HG03103 (cell line): ENCODE measurements around the gene FGB.

ENCODE experiments used
- ATAC-seq: cut with Tn5 transposase; IDR thresholded peaks from one replicate; pipeline ENCODE4 v1.9.1; 2021; ENCODE audit warnings: low read depth; ENCODE audit not compliant: unreplicated experiment

FGB gene

GRCh38 chr4:154617820-154618317 lies 55.1 kb downstream of the FGB start:
- ATAC-seq = no peak

DNA sequence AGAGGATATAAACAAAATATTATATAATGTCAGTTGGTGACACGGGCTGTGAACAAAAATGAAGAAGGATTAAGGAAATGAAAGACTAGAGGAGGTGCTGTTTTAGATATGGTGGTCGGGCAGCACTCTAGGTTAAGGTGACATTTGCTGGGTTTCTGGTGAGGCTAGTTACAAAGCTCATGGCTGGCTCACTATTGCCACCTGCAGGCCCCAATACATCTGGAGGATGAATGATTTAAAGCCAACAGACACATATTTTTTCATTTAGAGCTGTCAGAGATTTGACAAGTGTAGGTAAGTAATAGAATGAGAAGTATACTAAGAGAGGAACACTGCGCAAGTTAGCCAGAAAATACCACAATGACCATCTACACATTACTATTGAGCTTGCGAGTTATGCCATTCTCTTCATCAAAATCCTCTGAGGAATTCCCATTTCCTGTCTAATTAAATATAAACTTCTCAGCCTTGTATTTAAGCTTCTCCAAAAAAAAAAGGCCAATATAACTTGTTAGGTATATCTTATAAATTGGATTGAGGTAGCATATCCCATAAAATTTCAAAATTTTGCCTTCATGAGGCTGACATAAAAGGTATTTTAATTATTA lies 56.0 kb downstream of the FGB start:
- ATAC-seq = peak; percentile 67

GRCh38 chr4:154620111-154620510 lies 57.3 kb downstream of the FGB start:
- no peak for ATAC-seq
